ENCODE data around the gene CNTD1. TPM values are rescaled to one million over a fixed set of nuclear protein-coding genes. Genes with fewer than 3 reads are reported as not detected.

CNTD1 gene
- total RNA-seq, 1 donor from 2014 or later, result not detected

- peaks cover 12% of the 10 kb centered on the region for H3K27me3 Mint-ChIP-seq
- H3K27ac Mint-ChIP-seq, result no peak overlapping the region
- no peak overlapping the region for H3K4me3 Mint-ChIP-seq
- no peak for DNase-seq
- H3K9me3 Mint-ChIP-seq, result peaks cover 3% of the 10 kb centered on the region
- H3K4me1 Mint-ChIP-seq, result peaks cover 4% of the 10 kb centered on the region
- intact Hi-C loops (cut with micrococcal nuclease), result no loop called here
- peaks cover 2% of the 10 kb centered on the region for H3K36me3 Mint-ChIP-seq (ENCODE audit: low read depth)
These were observed 4.6 kb downstream of the CNTD1 start for GRCh38 chr17:42803074-42803883.

DNA sequence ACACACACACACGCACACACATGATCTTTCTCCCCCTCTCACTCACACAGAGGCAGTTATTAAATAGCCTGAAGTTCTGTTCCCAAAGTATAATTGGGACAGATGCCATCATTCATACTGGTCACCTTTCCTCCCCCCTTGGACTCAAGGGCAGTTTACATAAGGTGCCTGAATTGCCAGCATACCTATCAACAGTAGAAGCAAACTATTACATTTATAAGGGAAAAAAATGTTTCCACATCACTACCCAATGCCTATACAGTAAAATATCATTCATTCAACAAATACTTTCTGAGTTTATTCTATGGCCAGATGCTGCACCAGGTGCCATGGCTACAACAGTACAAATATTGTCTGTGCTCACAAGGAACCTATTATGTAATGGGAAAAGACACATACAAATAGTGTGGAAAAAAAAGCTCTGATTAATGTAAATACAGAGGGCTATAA, 6.3 kb downstream of the CNTD1 start:
- no peak for DNase-seq
- Mint-ChIP-seq H3K4me1 (no peaks in the 10 kb centered on the region), H3K4me3 (no peak overlapping the region), H3K27me3 (peaks cover 10% of the 10 kb centered on the region), H3K9me3 (no peaks in the 10 kb centered on the region), H3K27ac (no peak overlapping the region), H3K36me3 (ENCODE audit: low read depth) (peaks cover 10% of the 10 kb centered on the region)
- intact Hi-C loops (cut with micrococcal nuclease), result no loop called here

- Mint-ChIP-seq H3K27me3 (peaks cover 3% of the 10 kb centered on the region), H3K4me1 (peaks cover 2% of the 10 kb centered on the region), H3K9me3 (no peaks in the 10 kb centered on the region), H3K36me3 (ENCODE audit: low read depth) (peaks cover 19% of the 10 kb centered on the region), H3K27ac (no peak overlapping the region), H3K4me3 (no peak overlapping the region)
- intact Hi-C loops (cut with micrococcal nuclease), result no loop called here
- DNase-seq, result no peak
These were observed 7.6 kb downstream of the CNTD1 start for GRCh38 chr17:42806249-42806648.

- no peak for DNase-seq
- Mint-ChIP-seq H3K4me3 (no peak overlapping the region), H3K36me3 (ENCODE audit: low read depth) (peaks cover 31% of the 10 kb centered on the region), H3K9me3 (no peaks in the 10 kb centered on the region), H3K4me1 (peaks cover 2% of the 10 kb centered on the region), H3K27ac (no peak overlapping the region), H3K27me3 (no peaks in the 10 kb centered on the region)
- intact Hi-C loops (cut with micrococcal nuclease), result no loop called here
These were observed 10.6 kb downstream of the CNTD1 start for GRCh38 chr17:42809250-42809649.

GRCh38 chr17:42814633-42815399, 16.2 kb downstream of the CNTD1 start:
- Mint-ChIP-seq H3K4me3 (no peak overlapping the region), H3K36me3 (ENCODE audit: low read depth) (peaks cover 64% of the 10 kb centered on the region), H3K27ac (no peak overlapping the region), H3K27me3 (no peaks in the 10 kb centered on the region), H3K4me1 (peaks cover 2% of the 10 kb centered on the region), H3K9me3 (no peaks in the 10 kb centered on the region)
- no peak for DNase-seq
- intact Hi-C loops (cut with micrococcal nuclease), result no loop called here

GRCh38 chr17:42817866-42818265, 19.2 kb downstream of the CNTD1 start:
- H3K4me1 Mint-ChIP-seq, result peaks cover 13% of the 10 kb centered on the region
- H3K27ac Mint-ChIP-seq, result no peak overlapping the region
- no peaks in the 10 kb centered on the region for H3K27me3 Mint-ChIP-seq
- peaks cover 62% of the 10 kb centered on the region for H3K36me3 Mint-ChIP-seq (ENCODE audit: low read depth)
- DNase-seq, result no peak
- intact Hi-C loops (cut with micrococcal nuclease), result no loop called here
- no peaks in the 10 kb centered on the region for H3K9me3 Mint-ChIP-seq
- H3K4me3 Mint-ChIP-seq, result no peak overlapping the region

GRCh38 chr17:42818379-42818778, 19.7 kb downstream of the CNTD1 start:
- peaks cover 13% of the 10 kb centered on the region for H3K4me1 Mint-ChIP-seq
- H3K4me3 Mint-ChIP-seq, result no peak overlapping the region
- intact Hi-C loops (cut with micrococcal nuclease), result no loop called here
- peaks cover 62% of the 10 kb centered on the region for H3K36me3 Mint-ChIP-seq (ENCODE audit: low read depth)
- no peak overlapping the region for H3K27ac Mint-ChIP-seq
- no peak for DNase-seq
- H3K27me3 Mint-ChIP-seq, result no peaks in the 10 kb centered on the region
- no peaks in the 10 kb centered on the region for H3K9me3 Mint-ChIP-seq

DNA sequence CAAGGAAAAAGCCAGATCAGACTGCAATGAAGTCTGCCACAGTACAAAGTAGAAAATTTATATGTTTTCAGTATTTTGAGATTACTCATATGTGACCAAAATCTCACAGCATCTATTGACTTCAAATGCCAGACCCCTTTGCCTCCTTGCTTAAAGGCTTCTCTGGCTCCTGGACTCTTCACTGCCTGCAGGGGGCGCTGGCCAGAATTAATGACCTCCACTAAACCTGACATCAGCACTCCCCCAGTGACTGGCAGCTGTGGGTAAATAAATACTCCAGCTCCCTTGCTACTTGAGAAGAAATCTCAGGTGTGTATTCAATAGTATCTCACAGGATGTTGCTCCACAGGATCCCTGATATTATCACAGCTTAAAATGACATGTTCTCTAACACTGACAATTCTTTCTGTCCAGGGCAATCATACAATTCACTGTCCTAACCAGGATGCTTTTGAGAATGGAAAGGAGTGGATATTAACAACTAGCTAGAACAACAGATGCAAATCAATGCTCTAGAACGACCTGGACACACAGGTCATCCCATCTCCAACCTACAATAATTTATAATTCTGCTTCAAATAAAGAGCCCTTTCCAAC, 21.4 kb downstream of the CNTD1 start:
- no peaks in the 10 kb centered on the region for H3K27me3 Mint-ChIP-seq
- H3K4me1 Mint-ChIP-seq, result peaks cover 20% of the 10 kb centered on the region
- H3K4me3 Mint-ChIP-seq, result no peak overlapping the region
- DNase-seq, result peak; percentile 88
- H3K9me3 Mint-ChIP-seq, result no peaks in the 10 kb centered on the region
- intact Hi-C loops (cut with micrococcal nuclease), result loop anchor here (5.0 to 10.0 kb wide), 3 partner anchors 95 to 243 kb away; partner anchors contain the start of gene PSMC3IP
- no peak overlapping the region for H3K27ac Mint-ChIP-seq
- peaks cover 57% of the 10 kb centered on the region for H3K36me3 Mint-ChIP-seq (ENCODE audit: low read depth)

DNA sequence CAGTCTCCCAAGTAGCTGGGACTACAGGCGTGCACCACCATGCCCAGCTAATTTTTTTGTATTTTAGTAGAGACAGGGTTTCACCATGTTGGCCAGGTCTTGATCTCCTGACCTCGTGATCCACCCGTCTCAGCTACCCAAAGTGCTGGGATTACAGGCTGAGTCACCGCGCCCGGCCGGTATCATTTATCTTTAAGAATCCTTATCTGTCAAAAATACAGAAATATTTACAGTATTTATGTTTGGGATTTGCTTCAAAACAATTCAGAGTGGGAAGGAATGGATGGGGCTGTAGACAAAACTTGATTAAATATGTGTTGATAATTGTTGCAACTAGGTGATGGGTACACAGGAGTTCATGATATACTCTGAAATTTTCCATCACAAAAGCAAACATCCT, 22.5 kb downstream of the CNTD1 start:
- no peak overlapping the region for H3K4me3 Mint-ChIP-seq
- H3K36me3 Mint-ChIP-seq (ENCODE audit: low read depth), result peaks cover 49% of the 10 kb centered on the region
- DNase-seq, result no peak
- intact Hi-C loops (cut with micrococcal nuclease), result loop anchor here (5.0 to 10.0 kb wide), 3 partner anchors 96 to 244 kb away; partner anchors contain the start of gene PSMC3IP
- no peaks in the 10 kb centered on the region for H3K9me3 Mint-ChIP-seq
- peaks cover 21% of the 10 kb centered on the region for H3K4me1 Mint-ChIP-seq
- no peak overlapping the region for H3K27ac Mint-ChIP-seq
- no peaks in the 10 kb centered on the region for H3K27me3 Mint-ChIP-seq

DNA sequence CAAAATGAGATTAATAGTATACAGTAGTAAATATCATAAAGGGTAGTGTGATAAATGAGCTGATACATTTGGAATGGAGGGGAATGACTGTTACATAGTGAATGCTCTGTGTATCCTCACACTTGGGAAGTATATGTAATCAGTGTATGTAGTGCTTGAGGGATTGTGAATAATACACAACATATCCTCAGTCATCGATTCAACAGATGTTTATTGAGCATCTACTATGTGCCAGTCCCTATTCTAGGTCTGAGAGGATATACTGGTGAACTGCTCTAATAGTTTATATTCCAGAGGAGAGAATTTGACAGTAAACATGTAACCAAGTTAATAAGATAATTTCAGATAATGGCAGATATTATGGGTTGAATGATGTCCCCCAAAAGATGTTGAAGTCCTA, 28.8 kb downstream of the CNTD1 start:
- peaks cover 5% of the 10 kb centered on the region for H3K36me3 Mint-ChIP-seq (ENCODE audit: low read depth)
- no peak for DNase-seq
- peaks cover 14% of the 10 kb centered on the region for H3K27me3 Mint-ChIP-seq
- intact Hi-C loops (cut with micrococcal nuclease), result loop anchor here (10.0 kb wide), 1 partner anchor 103 kb away; no protein-coding TSS in a partner anchor
- H3K9me3 Mint-ChIP-seq, result no peaks in the 10 kb centered on the region
- no peak overlapping the region for H3K4me3 Mint-ChIP-seq
- H3K27ac Mint-ChIP-seq, result no peak overlapping the region
- H3K4me1 Mint-ChIP-seq, result peaks cover 18% of the 10 kb centered on the region

GRCh38 chr17:42830971-42831370, 32.3 kb downstream of the CNTD1 start:
- intact Hi-C loops (cut with micrococcal nuclease), result loop anchor here (5.0 to 10.0 kb wide), 2 partner anchors 166 to 484 kb away; partner anchors contain the start of gene RPL27
- Mint-ChIP-seq H3K36me3 (ENCODE audit: low read depth) (peaks cover 10% of the 10 kb centered on the region), H3K4me1 (peaks cover 14% of the 10 kb centered on the region), H3K27me3 (peaks cover 14% of the 10 kb centered on the region), H3K4me3 (peak overlapping the region; percentile 3), H3K27ac (no peak overlapping the region), H3K9me3 (no peaks in the 10 kb centered on the region)
- DNase-seq, result no peak

GRCh38 chr17:42832213-42832933, 33.7 kb downstream of the CNTD1 start:
- peaks cover 14% of the 10 kb centered on the region for H3K4me1 Mint-ChIP-seq
- H3K27me3 Mint-ChIP-seq, result peaks cover 13% of the 10 kb centered on the region
- H3K27ac Mint-ChIP-seq, result peak overlapping the region; percentile 99
- H3K36me3 Mint-ChIP-seq (ENCODE audit: low read depth), result peaks cover 21% of the 10 kb centered on the region
- peak overlapping the region; percentile 98 for H3K4me3 Mint-ChIP-seq
- no peak for DNase-seq
- no peaks in the 10 kb centered on the region for H3K9me3 Mint-ChIP-seq
- intact Hi-C loops (cut with micrococcal nuclease), result loop anchor here (5.0 to 10.0 kb wide), 2 partner anchors 165 to 482 kb away; partner anchors contain the start of gene RPL27
